HG03064 (cell line): Measurements from ENCODE around the gene NIPAL3.
"Not testable (repeated sequence)": the region's sequence is repeated elsewhere in the genome, so short reads cannot be mapped to it uniquely, and the experiment has no call there.

Experiments used
- ATAC-seq: cut with Tn5 transposase; IDR thresholded peaks from one replicate; pipeline ENCODE4 v1.9.1; 2021; ENCODE audit warnings: low read depth; ENCODE audit not compliant: unreplicated experiment

Gene NIPAL3

DNA sequence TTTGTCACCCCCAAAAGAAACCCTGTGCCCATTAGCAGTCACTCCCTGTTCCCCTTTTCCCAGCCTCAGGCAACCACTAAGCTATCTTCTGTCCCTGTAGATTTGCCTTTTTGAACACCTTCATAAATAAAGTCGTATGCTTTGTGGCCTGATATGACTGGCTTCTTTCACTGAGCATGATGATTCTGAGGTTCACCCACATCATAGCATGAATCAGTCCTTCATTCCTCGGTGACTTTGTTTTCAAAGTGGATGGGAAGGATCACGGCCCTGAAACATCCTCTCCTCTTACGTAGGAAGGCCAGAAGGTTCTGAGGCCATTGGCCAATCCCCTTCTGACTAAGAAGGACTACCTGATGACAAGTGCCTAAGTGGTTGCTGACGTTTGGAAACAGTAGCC is 39.1 kb downstream of the NIPAL3 start:
- ATAC-seq, result no peak

DNA sequence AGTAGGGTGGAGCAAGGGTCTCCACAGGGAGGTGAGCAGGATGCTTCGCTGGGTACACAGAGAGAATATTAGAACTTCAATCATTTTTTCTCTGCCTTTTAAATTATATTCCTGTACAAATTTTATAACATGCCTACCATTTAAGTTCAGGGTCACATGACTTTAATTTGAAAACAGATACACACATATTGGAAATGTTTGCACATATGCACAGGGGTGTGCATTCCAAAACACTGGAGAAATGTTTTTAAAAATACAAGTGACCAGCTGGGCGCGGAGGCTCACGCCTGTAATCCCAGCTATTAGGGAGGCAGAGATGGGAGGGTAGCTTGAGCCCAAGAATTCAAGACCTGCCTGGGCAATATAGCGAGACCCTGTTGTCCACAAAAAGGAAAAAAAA is 39.7 kb downstream of the NIPAL3 start:
- no peak for ATAC-seq

DNA sequence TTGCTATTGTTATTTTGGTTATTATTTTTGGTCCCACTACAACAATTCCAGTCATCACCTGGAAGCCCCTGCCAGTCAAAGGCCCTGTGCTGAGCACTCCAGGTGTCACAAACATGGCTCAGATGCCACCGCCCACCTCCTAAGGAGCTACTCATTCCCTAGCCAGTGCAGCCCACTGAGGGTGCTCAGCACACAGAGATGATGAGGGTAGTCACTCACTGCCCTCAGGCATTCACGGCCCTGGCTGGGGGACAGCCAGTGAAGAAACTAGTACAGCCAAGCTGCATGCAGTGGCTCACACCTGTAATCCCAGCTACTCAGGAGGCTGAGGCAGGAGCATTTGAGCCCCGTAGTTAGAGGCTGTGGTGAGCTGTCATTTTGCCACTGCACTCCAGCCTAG is 42.3 kb downstream of the NIPAL3 start:
- ATAC-seq, result no peak

DNA sequence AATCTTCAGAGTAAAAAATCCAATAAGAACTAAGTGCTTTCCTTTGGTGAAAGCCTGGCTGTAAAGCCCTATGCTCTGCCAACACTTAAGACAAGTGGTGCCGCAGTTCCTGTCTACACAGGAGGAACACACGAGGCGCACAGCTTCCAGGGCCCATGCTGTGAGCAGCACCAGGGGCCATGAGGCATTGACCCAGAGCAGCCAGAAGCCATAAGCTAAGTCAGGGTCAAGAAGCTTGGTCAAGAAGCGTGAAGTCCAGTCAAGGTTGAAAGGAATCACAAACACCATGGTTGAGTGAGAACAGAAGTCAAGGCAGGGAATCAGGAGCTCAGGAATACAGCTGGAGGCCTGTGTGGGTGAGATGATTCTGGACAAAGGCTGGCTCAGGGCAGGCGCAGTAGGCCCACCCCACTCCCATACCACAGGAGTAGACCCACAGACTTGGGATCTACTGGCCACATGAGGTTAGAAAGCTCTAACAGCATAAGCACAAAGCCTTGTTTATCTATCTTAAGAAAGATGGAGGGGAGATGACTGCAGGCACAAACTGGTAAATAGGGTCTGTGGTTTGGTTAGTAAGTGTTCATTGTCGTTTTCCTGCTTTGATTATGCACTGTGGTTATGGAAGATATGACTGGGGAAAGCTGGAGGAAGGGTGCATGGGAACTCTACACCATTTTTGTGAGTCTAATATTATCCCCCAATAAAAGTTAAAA is 44.1 kb downstream of the NIPAL3 start:
- ATAC-seq, result no peak

DNA sequence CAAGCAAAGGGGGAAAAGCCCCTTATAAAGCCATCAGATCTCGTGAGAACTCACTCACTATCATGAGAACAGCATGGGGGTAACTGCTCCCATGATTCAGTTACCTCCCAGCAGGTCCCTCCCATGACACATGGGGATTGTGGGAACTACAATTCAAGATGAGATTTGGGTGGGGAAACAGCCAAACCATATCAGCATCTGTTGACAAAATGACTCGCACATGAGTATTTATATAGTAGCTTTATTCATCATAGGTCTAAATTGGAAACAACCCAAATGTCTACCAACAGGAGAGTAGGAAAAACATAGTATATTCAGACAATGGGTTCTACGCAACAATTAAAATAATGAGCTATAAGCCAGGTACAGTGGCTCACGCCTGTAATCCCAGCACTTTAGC is 46.5 kb downstream of the NIPAL3 start:
- ATAC-seq, result not testable (repeated sequence)

DNA sequence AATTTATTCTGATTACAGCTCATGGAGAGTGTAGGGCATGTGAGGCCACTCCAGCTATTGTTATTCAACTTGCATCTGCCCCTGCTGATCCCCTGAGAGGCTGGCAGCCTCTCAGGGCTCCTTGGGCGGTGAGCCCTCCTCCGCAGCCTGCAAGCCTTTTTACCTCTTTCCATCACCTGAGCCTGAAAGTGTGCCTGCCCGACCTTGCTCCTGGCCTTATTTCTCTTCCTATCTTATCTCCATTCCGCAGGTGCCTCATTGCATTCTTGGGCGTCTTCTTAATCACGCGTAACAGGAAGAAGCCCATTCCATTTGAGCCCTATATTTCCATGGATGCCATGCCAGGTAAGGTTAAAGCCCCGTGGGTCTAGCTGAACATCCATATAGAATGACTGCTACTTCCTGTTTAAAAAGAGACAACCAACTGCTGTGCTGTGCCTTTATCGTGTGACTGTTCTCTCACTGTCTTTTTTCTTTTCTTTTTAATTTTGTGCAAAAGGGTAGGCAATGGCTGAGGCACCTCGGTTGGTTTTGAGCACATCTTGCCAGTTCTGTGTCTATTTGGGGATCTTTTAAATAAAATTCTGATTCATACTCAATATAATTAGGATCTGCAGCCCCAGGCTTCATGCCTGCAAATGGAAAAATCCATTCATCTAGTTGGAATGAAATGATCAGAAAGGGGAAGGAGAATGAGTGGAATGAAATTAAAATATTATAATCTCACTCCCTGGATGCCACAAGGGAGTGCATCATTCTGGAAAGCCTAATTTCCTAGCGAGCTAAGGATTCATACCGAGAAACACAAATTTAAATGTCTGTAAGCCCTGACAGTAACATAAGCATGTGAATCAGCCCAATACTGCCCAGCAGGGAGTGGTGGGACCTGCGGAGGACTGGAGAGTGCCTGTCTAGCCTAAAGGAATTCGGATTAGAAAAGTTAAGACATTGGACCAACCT is 48.5 kb downstream of the NIPAL3 start:
- no peak for ATAC-seq

DNA sequence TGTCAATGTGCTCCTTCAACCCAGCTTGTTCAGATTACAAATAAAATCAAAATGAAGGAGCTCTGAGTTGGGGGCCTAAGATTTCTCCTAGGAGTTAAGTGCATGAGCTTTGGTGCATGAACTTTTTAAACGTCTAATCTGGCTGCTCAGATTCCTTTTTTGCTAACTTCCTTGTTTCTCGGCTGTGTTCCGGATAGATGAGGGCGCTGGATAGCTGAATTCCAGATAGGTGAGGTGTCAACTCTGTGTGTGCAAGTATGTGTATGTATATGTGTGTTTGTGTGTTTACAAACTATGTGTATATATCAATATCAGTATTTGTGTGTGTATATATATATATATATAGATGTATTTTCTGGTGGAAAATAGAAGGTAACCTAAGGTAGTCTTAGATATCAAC is 49.5 kb downstream of the NIPAL3 start:
- ATAC-seq, result no peak

DNA sequence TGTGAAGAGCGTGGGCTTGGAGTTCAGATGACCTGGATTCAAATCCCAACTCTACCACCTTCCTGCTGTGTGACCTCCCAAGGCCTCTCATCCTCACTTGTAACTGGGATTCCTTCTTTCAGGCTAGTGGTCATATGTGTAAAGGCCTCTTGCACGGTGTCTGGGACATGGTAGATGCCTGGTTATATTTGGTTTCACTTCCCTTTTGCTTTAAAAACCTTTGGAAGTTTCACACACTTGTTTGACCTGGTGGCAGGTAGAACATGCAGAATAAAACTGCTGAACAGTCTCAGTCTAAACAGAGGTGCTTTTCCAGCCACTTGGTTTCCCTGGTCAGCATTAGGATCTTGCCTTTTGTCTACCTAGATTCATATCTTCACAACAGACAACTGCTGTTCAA is 50.0 kb downstream of the NIPAL3 start:
- ATAC-seq, result no peak

DNA sequence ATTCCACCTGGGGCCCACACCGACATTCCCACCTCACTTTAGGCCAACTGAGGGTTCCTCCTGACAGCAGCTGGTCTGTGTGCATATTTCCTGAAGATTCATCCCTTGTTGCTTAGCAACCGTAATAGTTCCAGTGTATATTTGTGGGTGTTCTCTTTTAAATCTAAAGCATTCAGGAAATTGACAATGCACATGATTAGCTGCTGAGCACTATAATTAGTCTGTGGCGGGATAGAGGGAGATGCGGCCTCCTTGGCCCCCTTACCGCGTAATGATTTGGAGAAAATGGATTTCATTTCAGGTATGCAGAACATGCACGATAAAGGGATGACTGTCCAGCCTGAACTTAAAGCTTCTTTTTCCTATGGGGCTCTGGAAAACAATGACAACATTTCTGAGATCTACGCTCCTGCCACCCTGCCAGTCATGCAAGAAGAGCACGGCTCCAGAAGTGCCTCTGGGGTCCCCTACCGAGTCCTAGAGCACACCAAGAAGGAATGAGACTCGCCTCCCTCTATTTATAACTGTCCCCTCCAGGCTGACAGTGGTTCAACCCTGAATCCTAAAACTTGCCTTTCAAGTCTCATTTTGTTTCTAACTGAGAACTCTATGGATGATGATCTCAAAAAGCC is 53.2 kb downstream of the NIPAL3 start:
- no peak for ATAC-seq

DNA sequence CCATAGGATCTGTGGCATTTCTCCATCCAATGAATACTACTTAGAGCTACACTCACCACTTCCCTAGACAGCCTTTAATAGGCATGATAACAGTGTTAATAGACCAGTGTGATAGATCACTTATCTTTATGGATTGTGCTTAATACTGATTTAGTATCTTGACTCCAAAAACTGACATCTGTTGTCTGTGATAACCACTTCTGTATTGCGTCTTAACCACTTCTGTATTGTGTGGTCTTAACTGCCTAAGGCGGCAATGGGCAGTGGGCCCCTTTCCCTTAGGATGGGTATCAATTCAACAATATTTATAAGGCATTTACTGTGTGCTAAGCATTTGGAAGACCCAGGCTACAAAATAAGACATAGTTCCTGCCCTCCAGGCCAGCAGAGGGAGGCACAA is 55.0 kb downstream of the NIPAL3 start:
- ATAC-seq, result no peak

DNA sequence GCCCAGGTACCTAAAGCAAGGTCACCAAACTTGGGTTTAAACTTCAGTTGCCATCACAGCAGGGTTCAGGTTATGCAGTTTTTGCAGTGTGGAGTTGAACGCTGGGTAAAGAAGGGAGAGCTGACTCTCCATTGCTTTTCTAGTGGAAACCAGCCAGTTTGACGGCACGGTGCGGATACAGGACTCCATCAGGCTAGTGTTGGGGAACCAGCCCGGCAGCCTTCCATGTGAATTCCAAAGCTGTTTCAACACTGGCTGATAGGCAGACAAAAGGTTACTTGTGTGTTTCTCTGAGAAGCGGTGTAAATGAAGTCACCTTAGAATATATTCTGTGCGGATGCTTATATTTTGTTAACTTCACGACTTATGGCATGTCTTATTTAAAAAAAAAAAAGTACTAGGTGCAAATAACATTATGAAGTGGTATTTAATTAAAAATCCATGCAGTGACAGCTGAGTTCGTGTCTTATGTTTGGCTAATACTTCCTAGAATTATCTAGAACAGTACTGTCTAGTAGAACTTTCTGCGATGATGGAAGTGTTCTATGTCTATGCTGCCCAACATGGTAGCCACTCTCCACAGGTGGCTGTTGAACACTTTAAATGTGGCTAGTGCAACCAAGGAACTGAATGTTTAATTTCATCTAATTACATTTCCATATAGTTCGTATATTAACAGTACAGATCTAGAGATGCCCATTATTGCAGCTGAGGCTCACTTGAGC is 57.1 kb downstream of the NIPAL3 start:
- ATAC-seq, result no peak

DNA sequence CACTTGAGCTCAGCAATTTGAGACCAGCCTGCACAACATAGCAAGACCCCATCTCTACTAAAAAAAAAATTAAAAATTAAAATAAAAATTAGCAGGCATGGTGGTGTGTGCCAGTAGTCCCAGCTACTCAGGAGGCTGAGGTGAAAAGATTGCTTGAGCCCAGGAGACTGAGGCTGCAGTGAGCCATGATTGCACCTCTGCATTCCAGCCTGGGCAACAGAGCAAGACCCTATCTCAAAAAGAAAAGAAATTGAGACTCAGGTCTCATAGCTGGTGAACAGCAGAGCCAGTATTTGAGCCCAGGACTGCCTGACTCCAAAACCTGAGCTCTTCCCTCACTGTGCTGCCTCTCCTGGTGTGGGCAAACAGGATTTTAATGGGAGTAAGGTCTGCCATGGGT is 58.6 kb downstream of the NIPAL3 start:
- no peak for ATAC-seq

DNA sequence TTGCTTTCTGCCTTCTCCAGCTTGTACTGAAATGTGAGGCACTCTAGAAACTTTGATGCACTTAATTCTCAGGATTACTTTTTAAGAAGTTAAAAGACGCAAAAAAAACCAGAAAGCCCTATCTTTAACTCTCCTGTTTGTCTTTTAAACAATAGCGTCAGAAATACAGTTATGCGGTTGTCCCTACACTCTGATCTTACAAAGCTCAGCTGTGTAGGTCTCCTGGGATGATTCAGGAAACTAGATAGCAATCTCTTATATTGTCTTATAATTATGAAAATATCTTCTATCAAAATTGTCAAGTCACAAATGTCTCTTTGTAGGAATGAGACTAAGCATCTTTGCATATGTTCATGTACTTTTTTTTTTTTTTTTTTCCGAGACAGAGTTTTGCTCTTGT is 60.1 kb downstream of the NIPAL3 start:
- ATAC-seq, result no peak

DNA sequence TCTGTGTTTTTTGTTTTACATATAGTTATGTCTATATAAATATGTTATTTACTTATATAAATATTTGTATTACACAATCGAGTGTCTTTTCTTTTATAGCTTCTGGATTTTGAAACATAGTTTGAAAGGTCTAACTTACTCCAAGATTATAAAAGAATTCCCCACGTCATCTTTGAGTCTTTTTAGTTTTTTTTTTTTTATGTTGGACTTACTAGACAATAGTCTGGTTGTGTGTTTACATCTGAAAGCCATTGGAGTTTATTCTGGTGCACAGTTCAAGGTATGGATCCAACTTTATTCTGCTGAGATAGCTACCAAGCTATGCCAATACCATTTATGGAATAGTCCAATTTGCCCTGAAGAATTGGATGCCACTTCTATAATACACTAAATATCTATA is 61.0 kb downstream of the NIPAL3 start:
- ATAC-seq, result no peak

DNA sequence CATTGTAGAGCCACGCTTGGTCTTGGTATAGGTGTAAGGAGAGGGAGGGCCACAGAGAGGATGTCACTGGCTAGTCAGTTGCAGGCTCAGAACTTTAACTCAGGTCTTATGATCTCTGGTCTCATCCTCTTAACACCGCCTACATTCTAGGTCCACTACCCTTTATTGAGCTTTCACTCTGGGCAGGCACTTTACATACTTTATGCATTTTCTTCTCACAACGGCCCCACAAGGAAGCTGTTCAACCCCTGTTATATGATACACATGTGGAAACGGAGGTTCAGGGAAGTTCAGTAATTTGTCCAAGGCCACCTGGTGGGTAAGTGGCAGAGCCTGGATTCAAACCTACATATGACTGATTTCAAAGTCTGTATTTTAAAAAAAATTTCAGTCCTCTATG is 61.7 kb downstream of the NIPAL3 start:
- ATAC-seq, result no peak

DNA sequence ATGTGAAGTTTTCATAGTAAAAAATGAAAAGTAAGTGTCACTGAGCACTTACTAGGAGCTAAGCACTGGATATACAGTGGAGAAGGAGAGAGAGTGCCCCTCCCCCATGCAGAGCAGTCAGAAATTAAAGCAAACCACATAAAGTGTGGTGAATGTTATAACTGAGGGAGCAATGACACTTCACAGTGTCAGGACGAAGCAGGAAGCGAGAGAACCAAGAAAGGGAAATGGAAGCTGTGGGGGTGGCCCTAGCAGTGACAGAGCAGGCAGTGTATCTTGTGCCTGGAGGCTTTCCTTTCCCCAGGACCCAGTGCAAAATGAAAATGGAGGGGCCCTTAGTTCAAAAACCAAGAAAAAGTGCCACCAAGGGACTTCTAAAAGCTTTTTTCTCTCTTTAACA is 65.5 kb downstream of the NIPAL3 start:
- no peak for ATAC-seq

DNA sequence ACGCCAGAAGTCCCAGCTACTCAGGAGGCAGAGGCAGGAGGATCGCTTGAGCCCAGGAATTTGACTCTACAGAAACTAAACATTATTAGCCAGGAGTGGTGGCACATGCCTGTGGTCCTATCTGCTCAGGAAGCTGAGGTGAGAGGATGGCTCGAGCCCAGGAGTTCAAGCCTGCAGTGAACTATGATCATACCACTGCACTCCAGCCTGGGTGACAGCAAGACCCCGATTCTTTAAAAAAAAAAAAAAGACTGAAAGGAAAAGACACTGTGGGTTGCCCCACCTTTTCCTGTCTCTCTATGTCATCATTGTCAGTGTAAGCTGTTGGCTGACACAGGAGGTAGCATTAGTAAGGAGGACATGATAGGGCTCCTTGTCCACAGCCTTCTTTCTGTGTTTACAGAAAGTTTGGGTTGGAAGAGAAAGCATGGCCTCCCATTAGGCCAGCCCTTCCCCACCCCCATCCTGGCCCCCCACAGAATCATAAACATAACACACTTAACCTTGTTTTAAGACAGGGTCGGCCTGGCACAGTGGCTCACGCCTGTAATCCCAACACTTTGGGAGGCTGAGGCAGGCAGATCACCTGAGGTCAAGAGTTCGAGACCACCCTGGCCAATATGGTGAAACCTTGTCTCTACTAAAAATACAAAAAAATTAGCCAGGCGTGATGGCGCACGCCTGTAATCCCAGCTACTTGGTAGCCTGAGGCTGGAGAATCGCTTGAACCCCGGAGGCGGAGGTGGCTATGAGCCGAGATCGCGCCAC is 66.4 kb downstream of the NIPAL3 start:
- no peak for ATAC-seq

DNA sequence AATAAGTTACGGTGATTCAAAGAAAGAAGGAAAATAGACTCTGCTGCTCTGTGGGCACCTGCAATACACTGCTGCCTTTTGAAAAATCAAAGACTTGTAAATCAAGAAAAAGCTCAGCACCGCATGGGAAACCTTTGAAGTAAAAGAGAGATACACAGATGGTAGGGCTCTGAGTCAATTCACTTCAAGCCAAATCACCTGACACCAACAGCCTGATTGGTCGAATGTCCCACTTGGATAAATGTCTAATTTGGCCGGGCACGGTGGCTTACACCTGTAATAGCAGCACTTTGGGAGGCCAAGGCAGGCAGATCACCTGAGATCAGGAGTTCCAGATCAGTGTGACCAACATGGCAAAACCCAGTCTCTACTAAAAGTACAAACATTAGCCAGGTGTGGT is 67.8 kb downstream of the NIPAL3 start:
- ATAC-seq, result no peak

DNA sequence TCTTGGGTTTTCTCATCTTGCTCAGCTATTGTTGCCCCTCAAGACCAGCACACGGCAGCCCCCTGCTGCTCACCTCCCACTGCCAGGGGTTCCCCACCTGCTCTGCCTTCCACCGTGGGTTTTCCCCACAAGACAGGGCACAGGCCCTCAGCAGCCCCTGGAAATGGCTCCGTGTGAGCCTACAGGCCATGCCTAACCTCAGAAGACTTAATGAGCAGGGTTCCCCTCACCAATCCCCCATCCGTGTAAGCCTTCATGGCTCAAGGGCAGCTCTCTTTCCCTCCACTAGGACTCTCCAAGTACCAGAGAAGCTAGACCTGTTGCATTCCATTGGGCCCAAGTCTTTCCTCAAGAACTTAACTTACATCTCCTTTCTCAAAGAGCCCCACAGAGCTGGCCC is 68.6 kb downstream of the NIPAL3 start:
- no peak for ATAC-seq
